PC-9 (cell line): ENCODE data around the gene IZUMO2. TPM values are rescaled to one million over a fixed set of nuclear protein-coding genes. Genes with fewer than 3 reads are reported as not detected.
"Not testable (repeated sequence)": the region's sequence is repeated elsewhere in the genome, so short reads cannot be mapped to it uniquely, and the experiment has no call there.

Experiments used
- BruUV-seq: library from RNA; stranded (reverse); fragments of 400-500 nt; replicated peaks from 2 replicates; lab custom pipeline; 2021; lab: Mats Ljungman, UMichigan
- CTCF ChIA-PET: fragments of 300-600 bp; sonication (Branson Sonifier 250); formaldehyde crosslinking; loops from one replicate; lab custom pipeline; 2022; ENCODE audit warnings: antibody characterized with exemption; lab: Charles Lee
- POLR2A ChIA-PET: fragments of 300-600 bp; sonication (Branson Sonifier 250); formaldehyde crosslinking; loops from one replicate; lab custom pipeline; 2022; ENCODE audit warnings: antibody characterized with exemption; ENCODE audit not compliant: unreplicated experiment; lab: Charles Lee
- DNase-seq, 2 experiments: peaks; one replicate each; pipeline versions ENCODE4 v3.0.0 to v3.0.0-alpha.2; 2015 to 2022; ENCODE audit warnings: mixed read lengths in 1 of 2
- H2AFZ ChIP-seq: fragments of 200-600 bp; sonication (generic); 2 replicates; pipeline ENCODE4 v1.8.1; 2017; ENCODE audit warnings: antibody characterized with exemption
- H3F3A ChIP-seq: fragments of 200-600 bp; sonication (generic); 2 replicates; pipeline ENCODE4 v1.8.1; 2017; ENCODE audit warnings: antibody characterized with exemption, mild to moderate bottlenecking, low read depth; ENCODE audit not compliant: insufficient read depth
- H3K27ac ChIP-seq: fragments of 200-600 bp; sonication (generic); 2 replicates; pipeline ENCODE4 v1.6.1; 2016; ENCODE audit warnings: mixed run types
- H3K27me3 ChIP-seq: fragments of 200-600 bp; sonication (generic); 2 replicates; pipeline ENCODE4 v1.6.1; 2016; ENCODE audit warnings: low read depth, mixed run types; ENCODE audit not compliant: insufficient read depth
- H3K36me3 ChIP-seq: fragments of 200-600 bp; sonication (generic); 2 replicates; pipeline ENCODE4 v1.6.1; 2016; ENCODE audit warnings: low read depth, mixed run types
- H3K4me1 ChIP-seq: fragments of 200-600 bp; sonication (generic); replicated peaks from 2 replicates; pipeline ENCODE4 v1.6.1; 2016; ENCODE audit warnings: mixed run types; ENCODE audit not compliant: insufficient read depth
- H3K4me2 ChIP-seq: fragments of 200-600 bp; sonication (generic); 2 replicates; pipeline ENCODE4 v1.6.1; 2017; ENCODE audit warnings: mixed run types
- H3K4me3 ChIP-seq: fragments of 200-600 bp; sonication (generic); 2 replicates; pipeline ENCODE4 v1.6.1; 2016; ENCODE audit warnings: mixed run types
- H3K79me2 ChIP-seq: fragments of 200-600 bp; sonication (generic); 2 replicates; pipeline ENCODE4 v1.6.1; 2017; ENCODE audit warnings: low read depth, mixed run types
- H3K9me2 ChIP-seq: fragments of 200-600 bp; sonication (generic); 2 replicates; pipeline ENCODE4 v1.8.1; 2017; ENCODE audit warnings: mild to moderate bottlenecking; ENCODE audit not compliant: insufficient read depth
- H3K9me3 ChIP-seq: fragments of 200-600 bp; sonication (generic); 2 replicates; pipeline ENCODE4 v1.8.1; 2016; ENCODE audit warnings: low read depth; ENCODE audit not compliant: insufficient read depth
- H4K20me1 ChIP-seq: fragments of 200-600 bp; sonication (generic); 2 replicates; pipeline ENCODE4 v1.8.1; 2017; ENCODE audit not compliant: insufficient read depth
- CTCF ChIP-seq: fragments of 200-600 bp; sonication (generic); conservative IDR thresholded peaks from 2 replicates; pipeline ENCODE4 v1.6.1; 2017; ENCODE audit warnings: mixed run types, antibody characterized with exemption, mild to moderate bottlenecking, moderate library complexity
- EZH2 ChIP-seq: fragments of 200-600 bp; sonication (generic); IDR thresholded peaks from 2 replicates; pipeline ENCODE4 v1.8.0; 2017; ENCODE audit warnings: antibody characterized with exemption, low read depth
- intact Hi-C: fragments of 100-400 bp; cut with micrococcal nuclease; formaldehyde crosslinking; loops from one replicate; pipeline ENCODE4 v1.10.0; 2022; ENCODE audit not compliant: unreplicated experiment
- total RNA-seq: library from RNA; stranded (reverse); gene quantifications from 2 replicates; pipeline ENCODE4 v1.2.3, GENCODE V29; 2021

Gene IZUMO2
- total RNA-seq, 1 experiment from 2014 or later = not detected

GRCh38 chr19:50134777-50135719 is 28.0 kb downstream of the IZUMO2 start:
- H3K4me3 ChIP-seq, H4K20me1 ChIP-seq, H3K79me2 ChIP-seq, H3K9me3 ChIP-seq, intact Hi-C loops, H3K36me3 ChIP-seq, H3K9me2 ChIP-seq, H3K4me2 ChIP-seq, DNase-seq, BruUV-seq, H2AFZ ChIP-seq, H3F3A ChIP-seq, H3K27ac ChIP-seq, H3K4me1 ChIP-seq: not testable (repeated sequence)
- CTCF ChIA-PET = interaction anchor here (0.6 to 0.7 kb wide), 3 partner anchors 139 to 462 kb away, joined by 3 read pairs; no protein-coding TSS in a partner anchor
- POLR2A ChIA-PET = interaction anchor here (0.6 to 0.7 kb wide), 2 partner anchors 909 to 1787 kb away, joined by 5 to 9 read pairs; no protein-coding TSS in a partner anchor
- H3K27me3 ChIP-seq = peaks cover 28% of the 10 kb centered on the region
- TF ChIP-seq CTCF = 0 out of 2 replicates have a peak, but pooled peaks have one; percentile 15
- peak; percentile 78; the same call in 1 of the 2 replicates for TF ChIP-seq EZH2

GRCh38 chr19:50133518-50134492 is 29.3 kb downstream of the IZUMO2 start:
- H3F3A ChIP-seq, H4K20me1 ChIP-seq, H3K27ac ChIP-seq, H3K9me3 ChIP-seq, POLR2A ChIA-PET, H3K4me3 ChIP-seq, H3K4me1 ChIP-seq, DNase-seq, H2AFZ ChIP-seq, H3K36me3 ChIP-seq, H3K79me2 ChIP-seq, H3K9me2 ChIP-seq, intact Hi-C loops, H3K4me2 ChIP-seq, BruUV-seq: not testable (repeated sequence)
- CTCF ChIA-PET = interaction anchor here (0.6 kb wide), 2 partner anchors 141 to 461 kb away, joined by 3 read pairs; no protein-coding TSS in a partner anchor
- TF ChIP-seq CTCF = peak; percentile 25; the same call in 1 of the 2 replicates
- H3K27me3 ChIP-seq = peaks cover 28% of the 10 kb centered on the region

GRCh38 chr19:50104012-50104411 is 59.1 kb downstream of the IZUMO2 start:
- H3K79me2 ChIP-seq, H3K4me3 ChIP-seq, H3K27ac ChIP-seq, H3K9me3 ChIP-seq, POLR2A ChIA-PET, H3K27me3 ChIP-seq, intact Hi-C loops, DNase-seq, H2AFZ ChIP-seq, CTCF ChIA-PET, H4K20me1 ChIP-seq, H3K9me2 ChIP-seq, H3K4me1 ChIP-seq, BruUV-seq, H3K36me3 ChIP-seq, H3K4me2 ChIP-seq, H3F3A ChIP-seq: not testable (repeated sequence)

- H3K9me2 ChIP-seq, H4K20me1 ChIP-seq, H3F3A ChIP-seq, CTCF ChIA-PET, H3K9me3 ChIP-seq, DNase-seq, H3K79me2 ChIP-seq, H3K4me1 ChIP-seq, BruUV-seq, H3K27ac ChIP-seq, POLR2A ChIA-PET, H3K4me3 ChIP-seq, H3K4me2 ChIP-seq, H2AFZ ChIP-seq, H3K36me3 ChIP-seq, intact Hi-C loops: not testable (repeated sequence)
- peaks cover 10% of the 10 kb centered on the region for H3K27me3 ChIP-seq
Measured at GRCh38 chr19:50103405-50103804, 59.7 kb downstream of the IZUMO2 start.
